AG04450 (cell line): Measurements from ENCODE around the gene SETD1A. TPM values are rescaled to one million over a fixed set of nuclear protein-coding genes. Genes with fewer than 3 reads are reported as not detected.

Experiments used
- CTCF ChIA-PET: fragments of 300-600, 350-600 bp; formaldehyde crosslinking; extraction: SDS; loops from one replicate; lab custom pipeline; 2022; ENCODE audit warnings: antibody characterized with exemption, inconsistent platforms; lab: Charles Lee
- POLR2A ChIA-PET: fragments of 350-600 bp; formaldehyde crosslinking; extraction: SDS; loops from one replicate; lab custom pipeline; 2021; ENCODE audit warnings: antibody characterized with exemption, inconsistent platforms; lab: Yijun Ruan, JAX
- DNase-seq: peaks from one replicate; pipeline ENCODE4 v3.0.0-alpha.2; 2011; ENCODE audit warnings: low read depth, low spot score
- H3K27ac ChIP-seq: one replicate; pipeline ENCODE4 v1.5.1; 2012; ENCODE audit warnings: low read depth, low read length, control low read depth
- H3K27me3 ChIP-seq: one replicate; pipeline ENCODE4 v1.6.0; 2012; ENCODE audit warnings: low read length; ENCODE audit not compliant: control insufficient read depth, insufficient read depth
- H3K4me3 ChIP-seq: 2 replicates; pipeline ENCODE4 v1.5.1; 2011; ENCODE audit warnings: mild to moderate bottlenecking, low read depth, low read length, control low read depth
- H3K9me3 ChIP-seq: 2 replicates; pipeline ENCODE4 v1.5.1; 2012; ENCODE audit warnings: low read length; ENCODE audit not compliant: control insufficient read depth, insufficient read depth
- polyA plus RNA-seq: library from polyadenylated mRNA; depleted of rRNA; stranded (reverse); fragments of >200 nt; gene quantifications from 2 replicates; pipeline ENCODE4 v1.2.3, GENCODE V29; 2011
- TF ChIP-seq, protein P1 (sequence below): IDR thresholded peaks from 2 replicates; pipeline ENCODE4 v1.5.1; 2011; ENCODE audit warnings: low read depth, low read length, control low read depth, inconsistent platforms

Gene SETD1A
- polyA plus RNA-seq, 1 experiment: 1.1 TPM

DNA sequence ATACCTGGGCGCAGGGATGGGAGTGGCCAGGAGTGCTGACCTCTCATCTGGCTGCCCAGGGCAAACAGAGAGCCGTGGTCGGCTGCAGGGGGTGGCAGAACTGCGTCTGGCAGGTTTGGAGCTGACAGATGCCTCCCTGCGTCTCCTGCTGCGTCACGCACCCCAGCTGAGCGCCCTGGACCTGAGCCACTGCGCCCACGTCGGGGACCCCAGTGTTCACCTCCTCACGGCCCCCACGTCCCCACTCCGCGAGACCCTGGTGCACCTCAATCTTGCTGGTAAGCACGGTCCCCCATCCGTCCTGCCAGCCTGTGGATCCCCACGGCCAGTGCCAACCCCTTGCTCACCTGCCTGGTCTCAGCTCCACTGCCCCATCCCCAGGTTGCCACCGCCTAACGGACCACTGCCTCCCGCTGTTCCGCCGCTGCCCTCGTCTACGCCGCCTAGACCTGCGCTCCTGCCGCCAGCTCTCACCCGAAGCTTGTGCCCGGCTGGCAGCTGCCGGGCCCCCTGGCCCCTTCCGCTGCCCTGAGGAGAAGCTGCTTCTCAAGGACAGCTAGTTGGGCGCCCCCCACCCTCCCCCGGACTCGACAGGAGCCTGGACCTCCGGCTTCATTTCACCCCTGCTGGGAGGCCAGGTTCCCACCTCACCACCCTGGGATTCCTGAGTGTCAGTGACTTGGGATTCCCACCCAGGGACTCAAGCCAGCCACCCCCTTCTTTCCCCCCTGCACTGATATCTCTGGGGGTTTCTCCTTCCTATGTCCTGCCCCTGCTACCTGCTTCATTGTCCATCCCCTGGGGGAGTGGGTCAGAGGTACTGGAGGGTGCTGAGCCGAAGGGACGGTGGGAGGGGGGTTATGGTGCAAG, 10.6 kb upstream of the SETD1A start:
- no peak for DNase-seq
- H3K4me3 ChIP-seq: no peak overlapping the region
- ChIA-PET CTCF (no interaction called here), POLR2A (interaction anchor here (0.5 to 1.0 kb wide), 3 partner anchors 52 to 536 kb away, joined by 3 to 10 read pairs (median 4); partner anchors contain the start of gene SLC5A2)
- no peaks in the 10 kb centered on the region for H3K27me3 ChIP-seq
- TF ChIP-seq, protein P1, sequence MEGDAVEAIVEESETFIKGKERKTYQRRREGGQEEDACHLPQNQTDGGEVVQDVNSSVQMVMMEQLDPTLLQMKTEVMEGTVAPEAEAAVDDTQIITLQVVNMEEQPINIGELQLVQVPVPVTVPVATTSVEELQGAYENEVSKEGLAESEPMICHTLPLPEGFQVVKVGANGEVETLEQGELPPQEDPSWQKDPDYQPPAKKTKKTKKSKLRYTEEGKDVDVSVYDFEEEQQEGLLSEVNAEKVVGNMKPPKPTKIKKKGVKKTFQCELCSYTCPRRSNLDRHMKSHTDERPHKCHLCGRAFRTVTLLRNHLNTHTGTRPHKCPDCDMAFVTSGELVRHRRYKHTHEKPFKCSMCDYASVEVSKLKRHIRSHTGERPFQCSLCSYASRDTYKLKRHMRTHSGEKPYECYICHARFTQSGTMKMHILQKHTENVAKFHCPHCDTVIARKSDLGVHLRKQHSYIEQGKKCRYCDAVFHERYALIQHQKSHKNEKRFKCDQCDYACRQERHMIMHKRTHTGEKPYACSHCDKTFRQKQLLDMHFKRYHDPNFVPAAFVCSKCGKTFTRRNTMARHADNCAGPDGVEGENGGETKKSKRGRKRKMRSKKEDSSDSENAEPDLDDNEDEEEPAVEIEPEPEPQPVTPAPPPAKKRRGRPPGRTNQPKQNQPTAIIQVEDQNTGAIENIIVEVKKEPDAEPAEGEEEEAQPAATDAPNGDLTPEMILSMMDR: no peak
- no peak overlapping the region for H3K27ac ChIP-seq
- H3K9me3 ChIP-seq: no peaks in the 10 kb centered on the region; the same call in 1 of the 2 replicates

- no peak overlapping the region for H3K27ac ChIP-seq
- TF ChIP-seq, protein P1: no peak
- no peak overlapping the region for H3K4me3 ChIP-seq
- H3K9me3 ChIP-seq: no peaks in the 10 kb centered on the region; the same call in 1 of the 2 replicates
- no peaks in the 10 kb centered on the region for H3K27me3 ChIP-seq
- ChIA-PET CTCF (no interaction called here), POLR2A (interaction anchor here (1.0 kb wide), 1 partner anchor 535 kb away, joined by 3 read pairs; the partner anchor contains the start of gene SLC5A2)
- DNase-seq: no peak
Measured at GRCh38 chr16:30947541-30947858, 10.1 kb upstream of the SETD1A start.

- H3K27me3 ChIP-seq: no peaks in the 10 kb centered on the region
- POLR2A ChIA-PET: interaction anchor here (0.5 to 1.0 kb wide), 2 partner anchors 224 to 534 kb away, joined by 3 to 4 read pairs; partner anchors contain the start of gene SLC5A2
- peak; percentile 91 for DNase-seq
- CTCF ChIA-PET: no interaction called here
- H3K4me3 ChIP-seq: peak overlapping the region; percentile 78
- H3K27ac ChIP-seq: no peak overlapping the region
- no peaks in the 10 kb centered on the region; the same call in 1 of the 2 replicates for H3K9me3 ChIP-seq
- TF ChIP-seq, protein P1: no peak
Measured at GRCh38 chr16:30947859-30948666, 9.5 kb upstream of the SETD1A start.

DNA sequence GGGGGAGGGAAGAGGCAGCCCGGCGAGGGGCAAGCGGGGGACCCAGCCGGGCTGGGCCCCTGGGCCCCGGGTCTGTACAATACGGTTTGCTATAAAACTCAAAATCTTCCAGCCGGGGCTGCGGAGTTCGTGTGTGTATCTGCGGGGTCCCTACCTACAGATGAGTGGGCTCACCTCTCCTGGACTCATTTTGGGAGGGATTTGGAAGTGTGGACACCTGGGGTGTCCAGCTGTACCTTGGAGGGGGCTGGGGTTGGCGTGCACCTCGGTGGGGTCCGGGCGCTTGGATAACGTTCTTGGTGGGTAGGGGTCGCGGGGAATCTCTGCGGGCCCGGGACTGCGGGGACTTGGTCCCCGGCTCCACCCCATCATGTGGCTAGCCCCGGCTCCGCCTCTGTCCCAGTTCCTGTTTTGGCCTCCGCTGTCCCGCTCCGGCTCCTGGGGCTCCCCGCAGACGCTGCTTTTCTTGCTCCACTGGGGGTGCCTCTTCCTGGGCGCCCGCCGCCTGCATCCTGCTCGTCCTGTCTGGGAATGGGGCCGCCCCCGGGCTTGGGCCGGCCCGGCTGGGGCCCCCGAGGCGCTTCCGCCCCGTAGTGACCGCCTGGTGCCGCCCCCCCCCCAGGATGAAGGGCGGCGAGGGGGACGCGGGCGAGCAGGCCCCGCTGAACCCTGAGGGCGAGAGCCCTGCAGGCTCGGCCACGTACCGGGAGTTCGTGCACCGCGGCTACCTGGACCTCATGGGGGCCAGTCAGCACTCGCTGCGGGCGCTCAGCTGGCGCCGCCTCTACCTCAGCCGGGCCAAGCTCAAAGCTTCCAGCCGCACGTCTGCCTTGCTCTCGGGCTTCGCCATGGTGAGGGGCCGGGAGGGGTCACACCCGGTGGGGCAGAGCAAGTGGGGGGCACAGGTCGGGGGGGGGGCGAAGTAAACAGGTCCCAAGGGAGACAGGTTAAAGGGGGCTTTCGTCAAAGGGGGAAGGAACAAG, 8.6 kb upstream of the SETD1A start, which contains the start of gene ORAI3:
TSS of gene ORAI3 (plus strand) at position 402 of the 983 bp plus-strand sequence. CDS start at position 624, 222 bp downstream.
- Histone ChIP-seq H3K27me3 (no peaks in the 10 kb centered on the region), H3K9me3 (no peaks in the 10 kb centered on the region; the same call in 1 of the 2 replicates), H3K27ac (peak within 1 kb of the TSS; percentile 52), H3K4me3 (peak within 1 kb of the TSS; percentile 78)
- CTCF ChIA-PET: no interaction called here
- TF ChIP-seq, protein P1: no peak
- POLR2A ChIA-PET: interaction anchor here (0.6 to 1.1 kb wide), 5 partner anchors 9 to 802 kb away, joined by 3 to 6 read pairs (median 4); partner anchors contain the start of gene FBXL19
- DNase-seq: no peak
